RWPE1 (cell line): ENCODE data around the gene CFAP61.

Source experiments
- CTCF ChIA-PET: fragments of 350-600 bp; sonication (Branson Sonifier 250); formaldehyde crosslinking; extraction: SDS; loops from one replicate; lab custom pipeline; 2021; lab: Yijun Ruan, JAX
- POLR2A ChIA-PET: fragments of 400-600 bp; formaldehyde crosslinking; extraction: SDS; loops from one replicate; lab custom pipeline; 2020; ENCODE audit warnings: antibody characterized with exemption; ENCODE audit not compliant: low non-redundant PET; lab: Yijun Ruan, JAX
- DNase-seq: peaks from one replicate; pipeline ENCODE4 v3.0.0; 2012; ENCODE audit warnings: low spot score
- H3K27ac ChIP-seq: fragments of 450-650 bp; 2 replicates; pipeline ENCODE4 v1.5.1; 2017
- CTCF ChIP-seq: fragments of 450-650 bp; conservative IDR thresholded peaks from 2 replicates; pipeline ENCODE4 v1.5.1; 2017; ENCODE audit warnings: low read depth, mild to moderate bottlenecking

The CFAP61 gene

GRCh38 chr20:20206788-20207187, 154.5 kb downstream of the CFAP61 start:
- H3K27ac ChIP-seq = no peak overlapping the region
- no peak for DNase-seq
- TF ChIP-seq CTCF = no peak
- POLR2A ChIA-PET = no interaction called here
- CTCF ChIA-PET = interaction anchor here (0.6 kb wide), 1 partner anchor 100 kb away, joined by 6 read pairs; no protein-coding TSS in a partner anchor

DNA sequence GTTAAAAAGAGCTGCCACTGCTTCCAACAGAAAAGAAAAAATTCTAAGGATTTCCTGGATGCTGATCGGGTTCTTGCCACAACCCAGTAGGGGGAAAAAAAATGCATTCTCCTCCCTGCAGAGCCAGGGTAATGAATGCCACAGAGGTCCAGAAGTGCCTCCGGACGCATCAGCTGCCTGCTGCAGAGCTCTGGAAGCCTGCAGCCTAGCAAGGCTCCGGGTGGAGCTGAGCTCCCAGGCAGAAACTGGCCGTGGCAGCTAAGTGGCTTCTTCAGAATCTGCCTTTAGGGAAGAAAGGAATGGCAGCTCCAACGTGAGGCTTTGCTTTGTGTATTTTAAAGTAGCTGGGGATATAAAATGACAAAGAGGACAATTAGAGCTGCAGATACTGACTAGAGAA, 155.0 kb downstream of the CFAP61 start:
- ChIA-PET CTCF (interaction anchor here (0.6 kb wide), 1 partner anchor 101 kb away, joined by 6 read pairs; no protein-coding TSS in a partner anchor), POLR2A (no interaction called here)
- no peak for DNase-seq
- H3K27ac ChIP-seq = no peak overlapping the region
- TF ChIP-seq CTCF = no peak

DNA sequence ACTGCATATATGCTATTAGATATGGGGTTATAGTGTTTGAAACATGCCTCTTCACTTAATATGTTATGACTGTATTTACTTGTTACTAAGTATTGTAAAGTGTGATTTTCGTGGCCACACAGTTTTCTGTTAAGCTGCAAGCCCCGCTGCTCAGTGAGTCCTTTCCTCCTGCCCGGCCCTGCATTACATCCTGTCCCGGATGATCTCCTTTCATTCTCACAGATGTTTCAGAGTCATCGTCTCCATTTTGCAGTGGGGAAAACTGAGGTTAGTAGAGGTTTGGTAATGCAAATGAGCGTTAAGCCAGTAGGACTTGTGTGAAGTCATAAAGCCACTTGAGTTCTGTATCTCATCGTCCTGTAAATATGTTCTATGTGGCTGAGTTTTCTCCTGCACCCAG, 155.5 kb downstream of the CFAP61 start:
- no peak overlapping the region for H3K27ac ChIP-seq
- no peak for TF ChIP-seq CTCF
- no peak for DNase-seq
- CTCF ChIA-PET = no interaction called here
- POLR2A ChIA-PET = no interaction called here

DNA sequence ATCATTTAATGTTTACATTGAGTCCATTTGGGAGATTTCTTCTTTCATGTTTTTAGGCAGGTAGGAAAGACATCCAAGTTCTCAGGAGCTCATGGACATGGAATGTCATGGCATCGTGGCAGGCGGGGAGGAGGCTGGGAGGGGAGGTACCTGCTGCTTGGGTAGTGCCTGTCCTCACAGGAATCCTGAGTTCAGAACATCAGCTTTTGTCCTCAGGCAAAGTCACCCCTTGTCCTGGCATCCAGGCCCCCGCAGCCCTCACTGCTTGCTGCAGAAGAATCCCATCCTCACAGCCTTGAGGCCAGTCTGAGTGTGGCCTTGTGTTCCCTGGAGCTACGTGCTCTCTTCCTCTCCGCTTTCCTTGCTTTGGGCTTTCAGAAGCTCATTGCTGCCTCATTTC, 157.4 kb downstream of the CFAP61 start:
- no peak for TF ChIP-seq CTCF
- no peak overlapping the region for H3K27ac ChIP-seq
- ChIA-PET POLR2A (no interaction called here), CTCF (no interaction called here)
- DNase-seq = no peak

DNA sequence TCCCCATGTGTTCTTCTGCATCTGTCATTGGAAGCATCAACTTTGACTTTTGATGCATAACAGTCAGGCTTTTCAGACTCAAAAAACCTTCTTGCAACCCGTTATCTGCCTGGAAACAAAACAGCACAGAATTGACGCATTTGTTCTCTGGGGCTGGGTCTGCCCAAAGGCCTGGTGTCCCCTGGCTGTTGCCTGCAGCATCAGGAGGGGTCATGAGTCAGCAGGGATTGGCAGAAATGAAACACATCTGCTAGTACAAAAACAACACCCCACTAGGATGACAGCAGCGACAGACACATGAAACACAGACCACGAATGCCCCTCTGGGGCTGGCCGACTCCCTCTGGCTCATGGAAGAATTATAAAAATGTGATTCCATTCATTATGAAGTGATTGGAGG, 158.0 kb downstream of the CFAP61 start:
- no peak for DNase-seq
- POLR2A ChIA-PET = no interaction called here
- TF ChIP-seq CTCF = no peak
- CTCF ChIA-PET = no interaction called here
- no peak overlapping the region for H3K27ac ChIP-seq

- ChIA-PET POLR2A (no interaction called here), CTCF (no interaction called here)
- no peak overlapping the region for H3K27ac ChIP-seq
- TF ChIP-seq CTCF = no peak
- DNase-seq = no peak
Measured at GRCh38 chr20:20210943-20211273, 158.6 kb downstream of the CFAP61 start.
